NT2/D1 (cell line): ENCODE measurements around the gene RBMS1.

Source experiments
- SUZ12 ChIP-seq: IDR thresholded peaks from 2 replicates; pipeline ENCODE4 v1.6.1; 2011; ENCODE audit not compliant: insufficient read length, insufficient read depth; ENCODE audit errors: extremely low read depth
- YY1 ChIP-seq: IDR thresholded peaks from 2 replicates; pipeline ENCODE4 v1.6.1; 2011; ENCODE audit not compliant: insufficient read length, insufficient read depth
- ZNF274 ChIP-seq: IDR thresholded peaks from 2 replicates; pipeline ENCODE4 v1.6.1; 2011; ENCODE audit warnings: mild to moderate bottlenecking, low read depth, low read length

DNA sequence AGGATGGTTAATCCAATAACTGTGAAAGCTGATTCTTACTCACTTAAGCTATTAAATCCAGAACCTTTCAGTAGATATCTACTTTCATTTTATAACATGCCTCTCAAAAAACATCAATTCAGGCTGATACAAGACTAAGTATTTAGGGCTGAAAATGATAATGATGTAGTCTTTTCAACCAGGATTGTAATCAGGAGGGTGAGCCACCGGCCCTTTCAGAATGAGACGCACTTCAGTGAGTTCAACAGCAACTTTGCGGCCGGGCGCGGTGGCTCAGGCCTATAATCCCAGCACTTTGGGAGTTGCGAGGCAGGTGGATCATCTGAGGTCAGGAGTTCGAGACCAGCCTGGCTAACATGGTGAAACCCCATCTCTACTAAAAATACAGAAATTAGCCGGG lies 30.4 kb downstream of the RBMS1 start:
- no peak for TF ChIP-seq ZNF274
- no peak for TF ChIP-seq YY1
- TF ChIP-seq SUZ12: no peak
